ENCODE measurements around the gene ATP9B. TPM values are rescaled to one million over a fixed set of nuclear protein-coding genes. Genes with fewer than 3 reads are reported as not detected.

Gene ATP9B
- total and polyA plus RNA-seq, 7 donors: 6.5 to 66.5 (median 28.1) TPM

- H3K4me1 ChIP-seq: peaks cover 0 to 31% (median 21%) of the 10 kb centered on the region in 4 donors
- intact Hi-C loops (cut with DNase I): loop anchor here (2.0 kb wide), 1 partner anchor 64 kb away; no protein-coding TSS in a partner anchor
- 66 to 76% methylated on average over 11 of the region's 11 CpGs for WGBS, 2 donors
- no peaks in the 10 kb centered on the region for H3K9me3 ChIP-seq
- H3K27me3 ChIP-seq: no peaks in the 10 kb centered on the region
- H3K4me3 ChIP-seq: no peak overlapping the region
- peaks cover 0 to 13% (median 0%) of the 10 kb centered on the region in 4 donors for H3K36me3 ChIP-seq
- H3K27ac ChIP-seq: no peak overlapping the region
- TF ChIP-seq POLR2AphosphoS5 (IDR thresholded peaks at IDR 0.05) (no peak), POLR2A (IDR thresholded peaks at IDR 0.05) (no peak), EP300 (IDR thresholded peaks at IDR 0.05) (no peak)
- TF ChIP-seq, protein P1, sequence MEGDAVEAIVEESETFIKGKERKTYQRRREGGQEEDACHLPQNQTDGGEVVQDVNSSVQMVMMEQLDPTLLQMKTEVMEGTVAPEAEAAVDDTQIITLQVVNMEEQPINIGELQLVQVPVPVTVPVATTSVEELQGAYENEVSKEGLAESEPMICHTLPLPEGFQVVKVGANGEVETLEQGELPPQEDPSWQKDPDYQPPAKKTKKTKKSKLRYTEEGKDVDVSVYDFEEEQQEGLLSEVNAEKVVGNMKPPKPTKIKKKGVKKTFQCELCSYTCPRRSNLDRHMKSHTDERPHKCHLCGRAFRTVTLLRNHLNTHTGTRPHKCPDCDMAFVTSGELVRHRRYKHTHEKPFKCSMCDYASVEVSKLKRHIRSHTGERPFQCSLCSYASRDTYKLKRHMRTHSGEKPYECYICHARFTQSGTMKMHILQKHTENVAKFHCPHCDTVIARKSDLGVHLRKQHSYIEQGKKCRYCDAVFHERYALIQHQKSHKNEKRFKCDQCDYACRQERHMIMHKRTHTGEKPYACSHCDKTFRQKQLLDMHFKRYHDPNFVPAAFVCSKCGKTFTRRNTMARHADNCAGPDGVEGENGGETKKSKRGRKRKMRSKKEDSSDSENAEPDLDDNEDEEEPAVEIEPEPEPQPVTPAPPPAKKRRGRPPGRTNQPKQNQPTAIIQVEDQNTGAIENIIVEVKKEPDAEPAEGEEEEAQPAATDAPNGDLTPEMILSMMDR (IDR thresholded peaks at IDR 0.05): no peak
- DNase-seq: no peak
Observed at GRCh38 chr18:79418642-79419041, 349.4 kb downstream of the ATP9B start.

DNA sequence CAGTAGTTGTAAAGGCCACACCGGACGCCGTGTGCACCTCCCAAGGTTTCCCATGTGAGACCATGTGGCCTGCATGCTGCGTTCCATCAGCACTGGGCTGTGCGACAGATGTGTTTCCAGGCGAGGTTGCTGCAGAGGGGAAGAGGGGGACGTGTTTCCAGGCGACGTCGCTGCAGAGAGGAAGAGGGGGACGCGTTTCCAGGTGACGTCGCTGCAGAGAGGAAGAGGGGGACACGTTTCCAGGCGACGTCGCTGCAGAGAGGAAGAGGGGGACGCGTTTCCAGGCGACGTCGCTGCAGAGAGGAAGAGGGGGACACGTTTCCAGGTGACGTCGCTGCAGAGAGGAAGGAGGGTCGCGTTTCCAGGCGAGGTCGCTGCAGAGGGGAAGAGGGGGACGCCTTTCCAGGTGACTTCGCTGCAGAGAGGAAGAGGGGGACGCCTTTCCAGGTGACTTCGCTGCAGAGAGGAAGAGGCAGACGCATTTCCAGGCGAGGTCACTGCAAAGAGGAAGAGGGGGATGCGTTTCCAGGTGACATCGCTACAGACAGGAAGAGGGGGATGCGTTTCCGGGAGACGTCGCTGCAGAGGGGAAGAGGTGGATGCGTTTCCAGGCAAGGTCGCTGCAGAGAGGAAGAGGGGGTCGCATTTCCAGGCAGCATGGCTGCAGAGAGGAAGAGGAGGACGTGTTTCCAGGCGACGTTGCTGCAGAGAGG lies 351.0 kb downstream of the ATP9B start:
- no peak overlapping the region for H3K4me3 ChIP-seq
- no peak for TF ChIP-seq EP300 (IDR thresholded peaks at IDR 0.05)
- no peak for TF ChIP-seq POLR2A (IDR thresholded peaks at IDR 0.05)
- TF ChIP-seq, protein P1 (IDR thresholded peaks at IDR 0.05): no peak
- TF ChIP-seq POLR2AphosphoS5 (IDR thresholded peaks at IDR 0.05): no peak
- intact Hi-C loops (cut with DNase I): no loop called here
- H3K27me3 ChIP-seq: no peaks in the 10 kb centered on the region
- H3K4me1 ChIP-seq: peaks cover 0 to 38% (median 24%) of the 10 kb centered on the region in 4 donors
- no peaks in the 10 kb centered on the region for H3K9me3 ChIP-seq
- peaks cover 0 to 11% (median 0%) of the 10 kb centered on the region in 4 donors for H3K36me3 ChIP-seq
- H3K27ac ChIP-seq: no peak overlapping the region
- 90 to 92% methylated on average over 48 of the region's 48 CpGs for WGBS, 2 donors
- no peak for DNase-seq

GRCh38 chr18:79421275-79421857 lies 352.2 kb downstream of the ATP9B start:
- no peak overlapping the region for H3K4me3 ChIP-seq
- intact Hi-C loops (cut with DNase I): no loop called here
- no peak overlapping the region for H3K27ac ChIP-seq
- H3K9me3 ChIP-seq: no peaks in the 10 kb centered on the region
- DNase-seq: no peak
- peaks cover 0 to 37% (median 30%) of the 10 kb centered on the region in 4 donors for H3K4me1 ChIP-seq
- TF ChIP-seq, protein P1 (IDR thresholded peaks at IDR 0.05): no peak
- TF ChIP-seq EP300 (IDR thresholded peaks at IDR 0.05): no peak
- TF ChIP-seq POLR2AphosphoS5 (IDR thresholded peaks at IDR 0.05): no peak
- TF ChIP-seq POLR2A (IDR thresholded peaks at IDR 0.05): no peak
- WGBS, 2 donors: 81 to 89% methylated on average over 26 of the region's 26 CpGs
- no peaks in the 10 kb centered on the region for H3K27me3 ChIP-seq
- H3K36me3 ChIP-seq: peaks cover 0 to 11% (median 0%) of the 10 kb centered on the region in 4 donors

DNA sequence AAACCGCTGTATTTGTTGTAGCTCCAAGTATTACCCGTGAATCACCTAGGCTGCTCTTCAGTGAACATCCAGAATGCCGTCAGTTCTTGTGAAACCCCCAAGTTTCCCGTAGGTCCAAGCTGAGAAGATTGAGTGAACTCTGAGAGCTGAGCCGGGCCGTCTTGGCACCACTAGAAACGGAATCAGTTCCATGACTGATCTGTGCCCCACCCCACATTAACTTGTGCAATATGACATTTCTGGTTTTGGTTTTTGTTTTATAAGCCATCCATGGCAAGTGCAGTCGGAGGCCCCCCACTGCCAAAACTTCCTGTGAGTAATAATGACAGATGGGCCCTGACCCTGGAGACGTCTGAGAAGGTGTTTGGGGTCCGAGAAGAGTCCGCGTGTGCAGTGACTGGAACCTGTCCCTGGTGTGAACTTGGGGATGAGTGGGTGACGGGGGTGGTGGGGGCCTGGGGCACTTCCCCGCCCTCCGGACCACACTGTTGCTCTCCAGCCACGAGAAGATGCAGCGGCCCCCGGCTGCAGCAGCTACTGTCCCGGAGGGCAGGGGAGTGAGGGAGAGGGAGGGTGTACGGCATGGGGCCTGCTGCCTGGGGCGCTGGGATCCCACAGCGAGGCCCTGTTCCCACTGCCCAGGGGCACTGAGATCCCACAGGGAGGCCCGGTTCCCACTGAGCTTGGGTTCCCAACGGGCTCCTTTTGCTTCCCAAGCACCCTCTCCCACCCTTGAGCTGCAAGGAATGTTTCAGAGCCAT lies 353.0 kb downstream of the ATP9B start:
- no peaks in the 10 kb centered on the region for H3K27me3 ChIP-seq

More for the DNA sequence above, 353.0 kb downstream of the ATP9B start:
- Histone ChIP-seq H3K4me1 (peaks cover 0 to 45% (median 39%) of the 10 kb centered on the region in 4 donors), H3K9me3 (no peaks in the 10 kb centered on the region), H3K27ac (peak overlapping the region in 1 of 4 donors; percentile 2), H3K4me3 (no peak overlapping the region), H3K36me3 (peaks cover 0 to 11% (median 0%) of the 10 kb centered on the region in 4 donors)
- DNase-seq: no peak
- intact Hi-C loops (cut with DNase I): no loop called here
- TF ChIP-seq POLR2A (IDR thresholded peaks at IDR 0.05): no peak
- TF ChIP-seq EP300 (IDR thresholded peaks at IDR 0.05): no peak
- TF ChIP-seq, protein P1 (IDR thresholded peaks at IDR 0.05): no peak
- no peak for TF ChIP-seq POLR2AphosphoS5 (IDR thresholded peaks at IDR 0.05)
- 80 to 84% methylated on average over 24 of the region's 24 CpGs for WGBS, 2 donors

Data from sigmoid colon (tissue), 7 donors.